SU-DHL-6 (cell line): ENCODE results near the gene INTS6.

ENCODE experiments used
- CTCF ChIP-seq: fragments of 200-600 bp; sonication (generic); IDR thresholded peaks from one replicate; pipeline ENCODE4 v1.5.1; 2017; ENCODE audit warnings: antibody characterized with exemption, mild to moderate bottlenecking, low read length, moderate library complexity; ENCODE audit not compliant: insufficient read depth, poor library complexity, severe bottlenecking
- EZH2phosphoT487 ChIP-seq: fragments of 200-600 bp; sonication (generic), shearing (Covaris generic); conservative IDR thresholded peaks from 2 replicates; pipeline ENCODE4 v1.6.1; 2018; ENCODE audit warnings: mild to moderate bottlenecking, antibody characterized with exemption, low read length, moderate library complexity, mixed read lengths

GRCh38 chr13:51451134-51451466 lies 1.7 kb downstream of the INTS6 start:
- TF ChIP-seq CTCF (no peak), EZH2phosphoT487 (no peak)
